HEK293 (cell line): ENCODE measurements around the gene TCHHL1.

ENCODE experiments used
- FEZF1 ChIP-seq: fragments of 450-650 bp; formaldehyde crosslinking; IDR thresholded peaks from 2 replicates; pipeline ENCODE4 v1.5.1; 2016; ENCODE audit warnings: missing biosample characterization, missing genetic modification characterization
- HOXC10 ChIP-seq: sonication (generic); formaldehyde crosslinking; IDR thresholded peaks from 2 replicates; pipeline ENCODE4 v1.8.1; 2023; ENCODE audit warnings: mild to moderate bottlenecking, missing genetic modification reagents
- MZF1 ChIP-seq: fragments of 450-650 bp; formaldehyde crosslinking; IDR thresholded peaks from 2 replicates; pipeline ENCODE4 v1.5.1; 2017; ENCODE audit warnings: missing biosample characterization, missing genetic modification characterization, borderline replicate concordance
- TRIM28 ChIP-seq: IDR thresholded peaks from 2 replicates; pipeline ENCODE4 v1.6.1; 2011; ENCODE audit warnings: low read length, control low read depth, borderline replicate concordance
- ZFP69B ChIP-seq: fragments of 450-650 bp; formaldehyde crosslinking; IDR thresholded peaks from 2 replicates; pipeline ENCODE4 v1.5.1; 2016; ENCODE audit warnings: missing biosample characterization, missing genetic modification characterization
- ZNF140 ChIP-seq: fragments of 450-650 bp; formaldehyde crosslinking; IDR thresholded peaks from 2 replicates; pipeline ENCODE4 v1.5.1; 2016; ENCODE audit warnings: missing biosample characterization, missing genetic modification characterization
- ZNF146 ChIP-seq: fragments of 450-650 bp; formaldehyde crosslinking; IDR thresholded peaks from 2 replicates; pipeline ENCODE4 v1.5.1; 2016; ENCODE audit warnings: missing biosample characterization, missing genetic modification characterization
- ZNF169 ChIP-seq: fragments of 450-650 bp; formaldehyde crosslinking; IDR thresholded peaks from 2 replicates; pipeline ENCODE4 v1.5.1; 2016; ENCODE audit warnings: missing biosample characterization, missing genetic modification characterization
- ZNF214 ChIP-seq: fragments of 450-650 bp; formaldehyde crosslinking; IDR thresholded peaks from 2 replicates; pipeline ENCODE4 v1.5.1; 2017; ENCODE audit warnings: missing biosample characterization, mild to moderate bottlenecking, missing genetic modification characterization, borderline replicate concordance
- ZNF239 ChIP-seq: fragments of 450-650 bp; formaldehyde crosslinking; IDR thresholded peaks from 2 replicates; pipeline ENCODE4 v1.5.1; 2016; ENCODE audit warnings: missing biosample characterization, missing genetic modification characterization
- ZNF37A ChIP-seq: fragments of 450-650 bp; IDR thresholded peaks from 2 replicates; pipeline ENCODE4 v1.5.1; 2018; ENCODE audit warnings: missing biosample characterization, missing genetic modification characterization
- ZNF501 ChIP-seq: fragments of 450-650 bp; formaldehyde crosslinking; IDR thresholded peaks from 2 replicates; pipeline ENCODE4 v1.5.1; 2016; ENCODE audit warnings: missing biosample characterization, missing genetic modification characterization
- ZNF560 ChIP-seq: fragments of 450-650 bp; formaldehyde crosslinking; IDR thresholded peaks from 2 replicates; pipeline ENCODE4 v1.5.1; 2017; ENCODE audit warnings: missing biosample characterization, missing genetic modification characterization, borderline replicate concordance
- ZNF610 ChIP-seq: fragments of 450-650 bp; formaldehyde crosslinking; IDR thresholded peaks from 2 replicates; pipeline ENCODE4 v1.5.1; 2016; ENCODE audit warnings: missing biosample characterization, missing genetic modification characterization, borderline replicate concordance
- ZNF624 ChIP-seq: fragments of 450-650 bp; formaldehyde crosslinking; IDR thresholded peaks from 2 replicates; pipeline ENCODE4 v1.5.1; 2017; ENCODE audit warnings: missing biosample characterization, missing genetic modification characterization
- ZNF664 ChIP-seq: fragments of 450-650 bp; formaldehyde crosslinking; IDR thresholded peaks from 2 replicates; pipeline ENCODE4 v1.5.1; 2016; ENCODE audit warnings: missing biosample characterization, missing genetic modification characterization
- ZNF701 ChIP-seq: fragments of 450-650 bp; formaldehyde crosslinking; IDR thresholded peaks from 2 replicates; pipeline ENCODE4 v1.5.1; 2016; ENCODE audit warnings: missing biosample characterization, missing genetic modification characterization
- ZNF837 ChIP-seq: fragments of 450-650 bp; formaldehyde crosslinking; IDR thresholded peaks from 2 replicates; pipeline ENCODE4 v1.5.1; 2016; ENCODE audit warnings: missing biosample characterization, missing genetic modification characterization
- TF ChIP-seq, protein P1 (sequence below): fragments of 450-650 bp; formaldehyde crosslinking; IDR thresholded peaks from 2 replicates; pipeline ENCODE4 v1.5.1; 2016; ENCODE audit warnings: missing biosample characterization, missing genetic modification characterization, borderline replicate concordance
- TF ChIP-seq, protein P2 (sequence below): fragments of 450-650 bp; formaldehyde crosslinking; IDR thresholded peaks from 2 replicates; pipeline ENCODE4; 2016; ENCODE audit warnings: missing biosample characterization, missing genetic modification characterization
- TF ChIP-seq, protein P3 (sequence below): fragments of 450-650 bp; formaldehyde crosslinking; IDR thresholded peaks from 2 replicates; pipeline ENCODE4 v1.5.1; 2016; ENCODE audit warnings: missing biosample characterization, missing genetic modification characterization
- TF ChIP-seq, protein P4 (sequence below): fragments of 450-650 bp; formaldehyde crosslinking; IDR thresholded peaks from 2 replicates; pipeline ENCODE4 v1.5.1; 2016; ENCODE audit warnings: missing biosample characterization, missing genetic modification characterization
- TF ChIP-seq, protein P5 (sequence below): fragments of 450-650 bp; formaldehyde crosslinking; conservative IDR thresholded peaks from 2 replicates; pipeline ENCODE4 v1.5.1; 2016; ENCODE audit warnings: low read depth, missing biosample characterization, missing genetic modification characterization

TCHHL1 gene

DNA sequence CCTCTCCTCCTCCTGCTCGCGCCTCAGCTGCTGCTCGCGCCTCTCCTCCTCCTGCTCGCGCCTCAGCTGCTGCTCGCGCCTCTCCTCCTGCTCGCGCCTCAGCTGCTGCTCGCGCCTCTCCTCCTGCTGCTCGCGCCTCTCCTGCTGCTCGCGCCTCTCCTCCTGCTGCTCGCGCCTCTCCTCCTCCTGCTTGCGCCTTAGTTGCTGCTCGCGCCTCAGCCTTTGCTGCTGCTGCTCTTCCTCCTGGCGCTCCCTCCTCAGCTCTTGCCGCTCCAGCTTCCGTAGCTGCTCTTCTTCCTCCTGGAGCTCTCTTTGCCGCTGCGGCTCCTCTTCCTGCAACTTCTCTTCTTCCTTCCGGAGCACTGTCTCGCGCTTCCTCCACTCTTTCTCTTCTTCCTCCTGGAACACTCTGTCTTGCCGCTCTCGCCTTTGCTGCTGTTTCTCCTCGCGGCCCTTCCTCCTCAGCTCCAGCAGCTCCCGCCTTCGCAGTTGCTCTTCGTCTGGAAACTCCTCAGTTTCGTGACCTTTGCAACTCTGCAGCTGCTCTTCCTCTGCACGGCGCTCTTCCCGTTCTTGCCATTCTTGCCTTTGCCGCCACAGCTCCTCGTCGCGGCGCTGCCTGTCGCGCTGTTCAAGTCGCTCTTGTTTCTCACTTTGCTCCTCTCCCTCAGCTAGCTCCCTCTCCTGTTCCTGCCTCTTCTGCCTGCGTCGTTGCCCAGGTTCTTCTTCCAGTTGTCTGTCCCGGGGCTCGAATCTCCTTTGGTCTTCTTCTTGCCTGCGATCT is 23.4 kb upstream of the TCHHL1 start (continued):
- TF ChIP-seq, protein P1, sequence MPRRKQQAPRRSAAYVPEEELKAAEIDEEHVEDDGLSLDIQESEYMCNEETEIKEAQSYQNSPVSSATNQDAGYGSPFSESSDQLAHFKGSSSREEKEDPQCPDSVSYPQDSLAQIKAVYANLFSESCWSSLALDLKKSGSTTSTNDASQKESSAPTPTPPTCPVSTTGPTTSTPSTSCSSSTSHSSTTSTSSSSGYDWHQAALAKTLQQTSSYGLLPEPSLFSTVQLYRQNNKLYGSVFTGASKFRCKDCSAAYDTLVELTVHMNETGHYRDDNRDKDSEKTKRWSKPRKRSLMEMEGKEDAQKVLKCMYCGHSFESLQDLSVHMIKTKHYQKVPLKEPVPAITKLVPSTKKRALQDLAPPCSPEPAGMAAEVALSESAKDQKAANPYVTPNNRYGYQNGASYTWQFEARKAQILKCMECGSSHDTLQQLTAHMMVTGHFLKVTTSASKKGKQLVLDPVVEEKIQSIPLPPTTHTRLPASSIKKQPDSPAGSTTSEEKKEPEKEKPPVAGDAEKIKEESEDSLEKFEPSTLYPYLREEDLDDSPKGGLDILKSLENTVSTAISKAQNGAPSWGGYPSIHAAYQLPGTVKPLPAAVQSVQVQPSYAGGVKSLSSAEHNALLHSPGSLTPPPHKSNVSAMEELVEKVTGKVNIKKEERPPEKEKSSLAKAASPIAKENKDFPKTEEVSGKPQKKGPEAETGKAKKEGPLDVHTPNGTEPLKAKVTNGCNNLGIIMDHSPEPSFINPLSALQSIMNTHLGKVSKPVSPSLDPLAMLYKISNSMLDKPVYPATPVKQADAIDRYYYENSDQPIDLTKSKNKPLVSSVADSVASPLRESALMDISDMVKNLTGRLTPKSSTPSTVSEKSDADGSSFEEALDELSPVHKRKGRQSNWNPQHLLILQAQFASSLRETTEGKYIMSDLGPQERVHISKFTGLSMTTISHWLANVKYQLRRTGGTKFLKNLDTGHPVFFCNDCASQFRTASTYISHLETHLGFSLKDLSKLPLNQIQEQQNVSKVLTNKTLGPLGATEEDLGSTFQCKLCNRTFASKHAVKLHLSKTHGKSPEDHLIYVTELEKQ = no peak
- TF ChIP-seq, protein P2, sequence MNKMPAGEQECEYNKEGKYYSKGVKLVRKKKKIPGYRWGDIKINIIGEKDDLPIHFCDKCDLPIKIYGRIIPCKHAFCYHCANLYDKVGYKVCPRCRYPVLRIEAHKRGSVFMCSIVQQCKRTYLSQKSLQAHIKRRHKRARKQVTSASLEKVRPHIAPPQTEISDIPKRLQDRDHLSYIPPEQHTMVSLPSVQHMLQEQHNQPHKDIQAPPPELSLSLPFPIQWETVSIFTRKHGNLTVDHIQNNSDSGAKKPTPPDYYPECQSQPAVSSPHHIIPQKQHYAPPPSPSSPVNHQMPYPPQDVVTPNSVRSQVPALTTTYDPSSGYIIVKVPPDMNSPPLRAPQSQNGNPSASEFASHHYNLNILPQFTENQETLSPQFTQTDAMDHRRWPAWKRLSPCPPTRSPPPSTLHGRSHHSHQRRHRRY (tag by site-specific recombination) = no peak
- no peak for TF ChIP-seq ZNF624 (tag by site-specific recombination)
- TF ChIP-seq HOXC10 (CRISPR knock-in tag) = no peak
- TF ChIP-seq ZNF37A (tag by site-specific recombination) = no peak
- 0 out of 2 replicates have a peak, but pooled peaks have one; percentile 69 for TF ChIP-seq ZNF837 (tag by site-specific recombination)
- no peak for TF ChIP-seq ZNF146 (tag by site-specific recombination)
- TF ChIP-seq ZNF214 = no peak
- TF ChIP-seq ZNF169 (tag by site-specific recombination) = 0 out of 2 replicates have a peak, but pooled peaks have one; percentile 76
- TF ChIP-seq ZNF239 (tag by site-specific recombination) = no peak
- peak; percentile 93 for TF ChIP-seq ZNF610
- TF ChIP-seq ZNF701 (tag by site-specific recombination) = no peak
- TF ChIP-seq FEZF1 (tag by site-specific recombination) = 0 out of 2 replicates have a peak, but pooled peaks have one; percentile 36
- no peak; the same call in 1 of the 2 replicates for TF ChIP-seq ZFP69B (tag by site-specific recombination)
- TF ChIP-seq, protein P3, sequence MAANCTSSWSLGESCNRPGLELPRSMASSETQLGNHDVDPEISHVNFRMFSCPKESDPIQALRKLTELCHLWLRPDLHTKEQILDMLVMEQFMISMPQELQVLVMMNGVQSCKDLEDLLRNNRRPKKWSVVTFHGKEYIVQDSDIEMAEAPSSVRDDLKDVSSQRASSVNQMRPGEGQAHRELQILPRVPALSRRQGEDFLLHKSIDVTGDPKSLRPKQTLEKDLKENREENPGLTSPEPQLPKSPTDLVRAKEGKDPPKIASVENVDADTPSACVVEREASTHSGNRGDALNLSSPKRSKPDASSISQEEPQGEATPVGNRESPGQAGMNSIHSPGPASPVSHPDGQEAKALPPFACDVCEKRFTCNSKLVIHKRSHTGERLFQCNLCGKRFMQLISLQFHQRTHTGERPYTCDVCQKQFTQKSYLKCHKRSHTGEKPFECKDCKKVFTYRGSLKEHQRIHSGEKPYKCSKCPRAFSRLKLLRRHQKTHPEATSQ = no peak
- TF ChIP-seq, protein P4, sequence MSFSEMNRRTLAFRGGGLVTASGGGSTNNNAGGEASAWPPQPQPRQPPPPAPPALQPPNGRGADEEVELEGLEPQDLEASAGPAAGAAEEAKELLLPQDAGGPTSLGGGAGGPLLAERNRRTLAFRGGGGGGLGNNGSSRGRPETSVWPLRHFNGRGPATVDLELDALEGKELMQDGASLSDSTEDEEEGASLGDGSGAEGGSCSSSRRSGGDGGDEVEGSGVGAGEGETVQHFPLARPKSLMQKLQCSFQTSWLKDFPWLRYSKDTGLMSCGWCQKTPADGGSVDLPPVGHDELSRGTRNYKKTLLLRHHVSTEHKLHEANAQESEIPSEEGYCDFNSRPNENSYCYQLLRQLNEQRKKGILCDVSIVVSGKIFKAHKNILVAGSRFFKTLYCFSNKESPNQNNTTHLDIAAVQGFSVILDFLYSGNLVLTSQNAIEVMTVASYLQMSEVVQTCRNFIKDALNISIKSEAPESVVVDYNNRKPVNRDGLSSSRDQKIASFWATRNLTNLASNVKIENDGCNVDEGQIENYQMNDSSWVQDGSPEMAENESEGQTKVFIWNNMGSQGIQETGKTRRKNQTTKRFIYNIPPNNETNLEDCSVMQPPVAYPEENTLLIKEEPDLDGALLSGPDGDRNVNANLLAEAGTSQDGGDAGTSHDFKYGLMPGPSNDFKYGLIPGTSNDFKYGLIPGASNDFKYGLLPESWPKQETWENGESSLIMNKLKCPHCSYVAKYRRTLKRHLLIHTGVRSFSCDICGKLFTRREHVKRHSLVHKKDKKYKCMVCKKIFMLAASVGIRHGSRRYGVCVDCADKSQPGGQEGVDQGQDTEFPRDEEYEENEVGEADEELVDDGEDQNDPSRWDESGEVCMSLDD = 0 out of 2 replicates have a peak, but pooled peaks have one; percentile 17
- no peak for TF ChIP-seq MZF1 (tag by site-specific recombination)
- TF ChIP-seq TRIM28 = no peak; the same call in 1 of the 2 replicates
- TF ChIP-seq ZNF140 (tag by site-specific recombination) = no peak
- TF ChIP-seq ZNF501 = no peak
- TF ChIP-seq ZNF560 (tag by site-specific recombination) = no peak
- no peak for TF ChIP-seq ZNF664 (tag by site-specific recombination)
- TF ChIP-seq, protein P5, sequence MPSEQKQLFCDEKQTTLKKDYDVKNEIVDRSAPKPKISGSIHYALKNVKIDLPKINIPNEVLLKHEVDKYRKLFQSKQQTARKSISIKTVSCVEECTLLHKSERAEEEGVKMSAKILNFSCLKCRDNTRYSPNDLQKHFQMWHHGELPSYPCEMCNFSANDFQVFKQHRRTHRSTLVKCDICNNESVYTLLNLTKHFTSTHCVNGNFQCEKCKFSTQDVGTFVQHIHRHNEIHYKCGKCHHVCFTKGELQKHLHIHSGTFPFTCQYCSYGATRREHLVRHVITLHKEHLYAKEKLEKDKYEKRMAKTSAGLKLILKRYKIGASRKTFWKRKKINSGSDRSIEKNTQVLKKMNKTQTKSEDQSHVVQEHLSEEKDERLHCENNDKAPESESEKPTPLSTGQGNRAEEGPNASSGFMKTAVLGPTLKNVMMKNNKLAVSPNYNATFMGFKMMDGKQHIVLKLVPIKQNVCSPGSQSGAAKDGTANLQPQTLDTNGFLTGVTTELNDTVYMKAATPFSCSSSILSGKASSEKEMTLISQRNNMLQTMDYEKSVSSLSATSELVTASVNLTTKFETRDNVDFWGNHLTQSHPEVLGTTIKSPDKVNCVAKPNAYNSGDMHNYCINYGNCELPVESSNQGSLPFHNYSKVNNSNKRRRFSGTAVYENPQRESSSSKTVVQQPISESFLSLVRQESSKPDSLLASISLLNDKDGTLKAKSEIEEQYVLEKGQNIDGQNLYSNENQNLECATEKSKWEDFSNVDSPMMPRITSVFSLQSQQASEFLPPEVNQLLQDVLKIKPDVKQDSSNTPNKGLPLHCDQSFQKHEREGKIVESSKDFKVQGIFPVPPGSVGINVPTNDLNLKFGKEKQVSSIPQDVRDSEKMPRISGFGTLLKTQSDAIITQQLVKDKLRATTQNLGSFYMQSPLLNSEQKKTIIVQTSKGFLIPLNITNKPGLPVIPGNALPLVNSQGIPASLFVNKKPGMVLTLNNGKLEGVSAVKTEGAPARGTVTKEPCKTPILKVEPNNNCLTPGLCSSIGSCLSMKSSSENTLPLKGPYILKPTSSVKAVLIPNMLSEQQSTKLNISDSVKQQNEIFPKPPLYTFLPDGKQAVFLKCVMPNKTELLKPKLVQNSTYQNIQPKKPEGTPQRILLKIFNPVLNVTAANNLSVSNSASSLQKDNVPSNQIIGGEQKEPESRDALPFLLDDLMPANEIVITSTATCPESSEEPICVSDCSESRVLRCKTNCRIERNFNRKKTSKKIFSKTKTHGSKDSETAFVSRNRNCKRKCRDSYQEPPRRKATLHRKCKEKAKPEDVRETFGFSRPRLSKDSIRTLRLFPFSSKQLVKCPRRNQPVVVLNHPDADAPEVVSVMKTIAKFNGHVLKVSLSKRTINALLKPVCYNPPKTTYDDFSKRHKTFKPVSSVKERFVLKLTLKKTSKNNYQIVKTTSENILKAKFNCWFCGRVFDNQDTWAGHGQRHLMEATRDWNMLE = no peak
